ENCODE results near the gene RAB5IF. TPM values are rescaled to one million over a fixed set of nuclear protein-coding genes. Genes with fewer than 3 reads are reported as not detected.

Gene RAB5IF
- total and polyA plus RNA-seq, 2 donors (not counting 1 experiment from before 2014, with no cell fraction given): 41.4 to 69.4 TPM

- H3K9me3 ChIP-seq (ENCODE audit: control extremely low read depth in 1 of 3, control insufficient read depth in 2 of 3, insufficient read depth in 1 of 3, low read length in 2 of 3): no peaks in the 10 kb centered on the region
- intact Hi-C loops (cut with micrococcal nuclease): no loop called here
- CTCF ChIA-PET: interaction anchor here (0.7 kb wide), 1 partner anchor 97 kb away, joined by 3 read pairs; no protein-coding TSS in a partner anchor
- peaks cover 0 to 24% of the 10 kb centered on the region in 2 experiments for H3K36me3 ChIP-seq (replicated peaks in 1 of 2; ENCODE audit: control extremely low read depth in 1 of 2, control insufficient read depth in 1 of 2, extremely low read depth in 1 of 2, insufficient read depth in 2 of 2, low read length in 1 of 2)
- no peaks in the 10 kb centered on the region for H3K27me3 Mint-ChIP-seq
- no peak overlapping the region for H2AFZ ChIP-seq (ENCODE audit: insufficient read depth, low read depth, low read length, poor library complexity, severe bottlenecking)
- H3K4me3 Mint-ChIP-seq: no peak overlapping the region
- POLR2A ChIA-PET: no interaction called here
- no peak overlapping the region for H3K4me3 ChIP-seq (ENCODE audit: control extremely low read depth in 1 of 5, extremely low read depth in 1 of 5, insufficient read depth in 1 of 5, low read depth in 2 of 5, low read length in 4 of 5)
- no peaks in the 10 kb centered on the region for H3K27me3 ChIP-seq (replicated peaks in 1 of 4; ENCODE audit: control extremely low read depth in 1 of 4, control insufficient read depth in 3 of 4, insufficient read depth in 4 of 4, low read length in 3 of 4)
- no peaks in the 10 kb centered on the region for H3K9me3 Mint-ChIP-seq (ENCODE audit: insufficient read depth)
- WGBS (ENCODE audit: insufficient coverage): no CpG with 5 or more reads among the region's 3 CpGs
- no peak for DNase-seq
- no peak overlapping the region for H3K27ac Mint-ChIP-seq
- no peaks in the 10 kb centered on the region for H3K79me2 ChIP-seq (ENCODE audit: control insufficient read depth, insufficient read depth, low read length)
- no peak overlapping the region for H3K9ac ChIP-seq (ENCODE audit: low read length)
- no peak for TF ChIP-seq CTCF (IDR thresholded peaks at IDR 0.05)
- TF ChIP-seq EZH2 (IDR thresholded peaks at IDR 0.05; ENCODE audit: borderline replicate concordance, insufficient read depth, low read depth, low read length, poor library complexity, severe bottlenecking): no peak
- no peak for ATAC-seq (ENCODE audit: low read depth)
- H4K20me1 ChIP-seq (ENCODE audit: control insufficient read depth, insufficient read depth, low read length, poor library complexity, severe bottlenecking): no peaks in the 10 kb centered on the region
- H3K4me1 Mint-ChIP-seq: no peaks in the 10 kb centered on the region
- H3K27ac ChIP-seq (ENCODE audit: low read length in 2 of 2): no peak overlapping the region
- no peaks in the 10 kb centered on the region for H3K4me1 ChIP-seq (ENCODE audit: control insufficient read depth in 2 of 2, insufficient read depth in 2 of 2, low read length in 2 of 2)
- no peak overlapping the region for H3K4me2 ChIP-seq (replicated peaks; ENCODE audit: low read depth, low read length, poor library complexity, severe bottlenecking)
Measured at GRCh38 chr20:36658300-36658699, 52.7 kb downstream of the RAB5IF start.

Small RNAs within 50 kb of the gene (small RNA-seq; reads per million reads assigned to genes)
- not detected for gene RF00017 (ENCODE audit: insufficient read length, low read depth, low replicate concordance)

Other genes starting within 250 kb of the RAB5IF start
- 3.5 and 3.8 TPM in 2 replicates for gene MYL9, start 64.3 kb upstream of the RAB5IF start, total RNA-seq
- 0.78 and 0.81 TPM in 2 replicates for gene MYL9, start 64.3 kb upstream of the RAB5IF start, polyA plus RNA-seq
- gene TGIF2, start 32.2 kb upstream of the RAB5IF start, total RNA-seq: 45.6 and 46.1 TPM in 2 replicates
- 24.0 and 44.0 TPM in 2 replicates for gene TGIF2, start 32.2 kb upstream of the RAB5IF start, polyA plus RNA-seq
- 0.58 and 0.76 TPM in 2 replicates for gene SLA2, start 40.4 kb downstream of the RAB5IF start, total RNA-seq
- gene SLA2, start 40.4 kb downstream of the RAB5IF start, polyA plus RNA-seq: 0.73 and 1.5 TPM in 2 replicates
- gene NDRG3, start 140.3 kb downstream of the RAB5IF start, total RNA-seq: 26.1 and 27.5 TPM in 2 replicates
- 13.9 and 15.7 TPM in 2 replicates for gene NDRG3, start 140.3 kb downstream of the RAB5IF start, polyA plus RNA-seq
- 17.1 and 18.4 TPM in 2 replicates for gene DSN1, start 168.0 kb downstream of the RAB5IF start, total RNA-seq
- 13.2 and 17.3 TPM in 2 replicates for gene DSN1, start 168.0 kb downstream of the RAB5IF start, polyA plus RNA-seq